ENCODE measurements around the gene PSORS1C1.

DNA sequence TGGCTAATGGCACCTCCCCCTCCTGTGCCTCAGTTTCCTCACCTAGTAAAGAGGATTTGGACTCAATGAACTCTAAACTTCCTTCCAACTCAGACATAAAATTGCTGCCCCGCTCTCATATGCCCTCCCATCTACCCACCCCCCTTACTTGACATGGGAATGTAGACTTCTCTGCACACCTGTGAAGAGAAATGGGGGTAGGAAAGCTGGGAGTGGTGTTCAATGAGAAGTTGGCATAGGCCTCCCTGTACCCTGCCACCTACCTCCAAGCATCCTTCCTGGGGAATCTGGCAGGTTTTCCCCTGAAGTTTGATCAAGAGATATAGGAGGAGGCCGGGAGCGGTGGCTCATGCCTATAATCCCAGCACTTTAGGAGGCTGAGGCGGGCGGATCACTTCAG, 59.8 kb downstream of the PSORS1C1 start:
- TF ChIP-seq, protein P1, sequence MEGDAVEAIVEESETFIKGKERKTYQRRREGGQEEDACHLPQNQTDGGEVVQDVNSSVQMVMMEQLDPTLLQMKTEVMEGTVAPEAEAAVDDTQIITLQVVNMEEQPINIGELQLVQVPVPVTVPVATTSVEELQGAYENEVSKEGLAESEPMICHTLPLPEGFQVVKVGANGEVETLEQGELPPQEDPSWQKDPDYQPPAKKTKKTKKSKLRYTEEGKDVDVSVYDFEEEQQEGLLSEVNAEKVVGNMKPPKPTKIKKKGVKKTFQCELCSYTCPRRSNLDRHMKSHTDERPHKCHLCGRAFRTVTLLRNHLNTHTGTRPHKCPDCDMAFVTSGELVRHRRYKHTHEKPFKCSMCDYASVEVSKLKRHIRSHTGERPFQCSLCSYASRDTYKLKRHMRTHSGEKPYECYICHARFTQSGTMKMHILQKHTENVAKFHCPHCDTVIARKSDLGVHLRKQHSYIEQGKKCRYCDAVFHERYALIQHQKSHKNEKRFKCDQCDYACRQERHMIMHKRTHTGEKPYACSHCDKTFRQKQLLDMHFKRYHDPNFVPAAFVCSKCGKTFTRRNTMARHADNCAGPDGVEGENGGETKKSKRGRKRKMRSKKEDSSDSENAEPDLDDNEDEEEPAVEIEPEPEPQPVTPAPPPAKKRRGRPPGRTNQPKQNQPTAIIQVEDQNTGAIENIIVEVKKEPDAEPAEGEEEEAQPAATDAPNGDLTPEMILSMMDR (IDR thresholded peaks at IDR 0.05; ENCODE audit: low read depth, low read length, poor library complexity, severe bottlenecking) = no peak
- TF ChIP-seq EZH2phosphoT487 (IDR thresholded peaks at IDR 0.05; ENCODE audit: borderline replicate concordance, low read length) = no peak
